Activated gamma-delta T cell (primary cell): ENCODE data around the gene SF3B2.

Source experiments
- DNase-seq: peaks from one replicate; lab custom pipeline; 2025; lab: John Stamatoyannopoulos, UW

The SF3B2 gene

DNA sequence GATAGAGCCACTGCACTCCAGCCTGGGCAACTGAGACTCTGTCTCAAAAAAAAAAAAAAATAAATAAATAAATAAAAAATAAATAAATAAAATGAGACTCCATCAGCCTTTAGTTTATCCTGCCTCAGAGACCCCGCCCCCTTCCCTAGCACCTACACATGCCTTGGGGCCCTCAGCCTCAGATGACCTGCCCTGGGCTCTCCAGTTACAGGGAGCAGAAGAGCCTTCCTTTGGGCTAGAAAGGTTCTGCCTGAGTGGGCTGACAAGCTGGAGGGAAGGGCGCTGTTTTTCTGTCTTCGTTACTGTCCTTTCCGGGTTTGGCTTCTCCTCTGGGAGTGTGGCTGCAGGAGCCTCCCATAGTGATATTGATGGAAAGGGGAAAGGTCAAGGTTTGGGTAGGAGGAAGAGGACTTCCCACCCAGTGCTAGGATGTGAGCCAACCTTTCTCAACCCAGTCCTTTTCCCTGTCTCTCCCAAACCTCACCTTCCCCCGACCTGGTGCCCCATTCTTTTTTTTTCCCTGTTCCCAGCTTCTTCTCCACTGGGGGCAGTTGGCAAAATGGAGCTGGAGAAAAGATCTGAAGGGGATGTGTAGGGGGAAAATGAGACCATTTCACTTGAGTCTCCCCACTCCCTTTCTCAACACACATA lies 1.5 kb upstream of the SF3B2 start:
- DNase-seq: no peak

GRCh38 chr11:66051371-66051765 lies 796 bp upstream of the SF3B2 start:
- DNase-seq: no peak

- DNase-seq: no peak
These were observed 459 bp downstream of the SF3B2 start for GRCh38 chr11:66052664-66052982.

DNA sequence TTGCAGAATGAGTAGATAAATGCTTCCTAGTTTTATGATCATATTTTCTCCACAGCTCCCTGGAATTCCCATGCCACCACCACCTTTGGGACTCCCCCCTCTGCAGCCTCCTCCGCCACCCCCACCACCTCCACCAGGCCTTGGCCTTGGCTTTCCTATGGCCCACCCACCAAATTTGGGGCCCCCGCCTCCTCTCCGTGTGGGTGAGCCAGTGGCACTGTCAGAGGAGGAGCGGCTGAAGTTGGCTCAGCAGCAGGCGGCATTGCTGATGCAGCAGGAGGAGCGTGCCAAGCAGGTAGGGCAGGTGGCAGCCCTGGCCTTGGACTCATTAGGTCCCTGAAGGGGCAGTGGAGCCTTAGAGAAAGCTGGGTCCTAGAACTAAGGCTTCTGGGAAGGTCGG lies 2.9 kb downstream of the SF3B2 start:
- DNase-seq: no peak

DNA sequence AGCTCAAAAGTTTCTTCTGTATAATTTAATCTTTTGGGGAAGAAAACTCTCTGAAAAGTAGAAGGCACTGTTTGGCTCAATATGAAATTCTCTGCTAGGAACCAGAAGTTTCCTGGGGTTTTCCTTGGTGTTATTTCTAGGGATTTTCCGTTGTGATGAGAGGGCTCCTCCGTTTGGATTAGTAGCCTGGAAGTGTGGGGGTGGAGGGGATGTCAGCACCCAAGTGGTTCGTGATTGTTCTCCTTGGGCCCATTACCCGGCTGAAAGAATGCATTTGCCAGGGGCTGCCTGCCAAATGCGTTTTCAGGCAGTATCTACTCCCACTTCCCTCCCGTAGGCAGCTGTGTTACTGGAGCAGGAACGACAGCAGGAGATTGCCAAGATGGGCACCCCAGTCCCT lies 4.3 kb downstream of the SF3B2 start:
- DNase-seq: no peak

DNA sequence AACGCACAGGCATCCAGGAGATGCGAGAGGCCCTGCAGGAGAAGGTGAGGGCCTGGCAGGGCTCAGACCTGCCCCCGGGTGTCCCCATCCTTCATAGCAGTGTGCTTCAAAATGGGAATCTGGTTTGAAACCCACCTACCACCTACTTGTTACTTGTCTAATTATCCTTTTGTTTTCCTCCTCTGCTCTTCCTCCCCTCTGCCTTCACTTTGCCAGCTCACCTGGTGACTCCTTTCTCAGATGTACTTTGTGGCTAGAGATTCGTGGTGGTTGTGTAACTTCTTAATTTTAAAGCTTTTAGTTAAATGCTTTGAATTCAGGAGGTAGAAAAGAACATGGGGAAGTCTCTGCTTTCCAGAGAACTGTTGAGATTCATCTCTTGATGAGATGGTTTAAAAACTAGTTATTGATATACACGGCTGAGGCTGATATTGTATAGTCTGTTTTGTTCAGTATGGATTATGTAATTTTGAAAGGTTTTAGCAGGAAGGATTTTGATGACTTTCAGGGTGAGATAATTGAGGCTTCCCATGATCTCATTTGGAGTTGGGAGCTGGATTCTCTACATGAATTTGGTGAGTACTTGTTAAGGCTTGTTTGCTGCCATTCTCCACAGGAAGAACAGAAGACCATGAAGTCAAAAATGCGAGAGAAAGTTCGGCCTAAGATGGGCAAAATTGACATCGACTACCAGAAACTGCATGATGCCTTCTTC lies 8.0 kb downstream of the SF3B2 start:
- DNase-seq: no peak

DNA sequence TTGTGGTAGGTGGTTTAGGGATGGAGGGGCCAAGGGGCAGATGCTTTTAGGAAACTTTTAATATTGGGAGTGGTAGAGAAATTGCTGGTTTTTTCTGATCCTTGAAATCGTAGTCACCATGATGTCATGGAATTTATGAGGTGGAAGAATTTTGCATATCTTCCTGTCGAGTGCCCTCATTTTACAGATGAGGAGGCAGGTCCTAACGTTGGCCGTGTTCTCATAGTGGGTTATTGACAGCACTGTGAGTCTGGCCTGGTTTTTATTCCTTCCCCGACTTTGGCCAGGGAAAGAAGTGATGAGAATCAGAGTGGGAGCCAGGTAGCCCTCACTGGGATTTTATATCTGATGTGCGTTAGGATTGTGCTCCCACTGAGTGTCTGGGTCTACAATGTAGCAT lies 9.1 kb downstream of the SF3B2 start:
- no peak for DNase-seq

GRCh38 chr11:66062408-66062807 lies 10.2 kb downstream of the SF3B2 start:
- no peak for DNase-seq

- DNase-seq: no peak
These were observed 11.7 kb downstream of the SF3B2 start for GRCh38 chr11:66063900-66064299.

- DNase-seq: no peak
These were observed 12.4 kb downstream of the SF3B2 start for GRCh38 chr11:66064571-66064970.

DNA sequence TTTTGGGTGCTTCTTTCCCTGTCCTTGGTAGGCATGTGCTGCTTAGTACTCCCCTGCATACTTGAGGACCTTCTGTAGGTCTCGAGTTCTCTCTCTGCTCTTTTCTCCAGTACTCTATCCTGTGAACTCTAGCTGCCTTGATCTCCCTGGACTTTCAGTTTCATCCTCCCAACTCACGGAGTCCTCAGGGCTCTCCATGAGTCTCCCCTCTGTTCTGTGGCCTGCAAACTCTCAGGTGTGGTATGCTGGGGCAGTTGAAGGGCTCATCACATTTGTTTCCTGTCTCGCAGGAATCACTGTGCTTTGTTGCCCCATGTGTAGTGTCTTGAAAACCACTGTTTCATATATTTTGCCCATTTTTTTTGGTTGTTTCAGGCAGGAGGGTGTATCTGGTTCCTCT lies 14.6 kb downstream of the SF3B2 start:
- no peak for DNase-seq

GRCh38 chr11:66067640-66068039 lies 15.5 kb downstream of the SF3B2 start:
- DNase-seq: no peak

- DNase-seq: no peak
These were observed 16.1 kb downstream of the SF3B2 start for GRCh38 chr11:66068154-66068821.

DNA sequence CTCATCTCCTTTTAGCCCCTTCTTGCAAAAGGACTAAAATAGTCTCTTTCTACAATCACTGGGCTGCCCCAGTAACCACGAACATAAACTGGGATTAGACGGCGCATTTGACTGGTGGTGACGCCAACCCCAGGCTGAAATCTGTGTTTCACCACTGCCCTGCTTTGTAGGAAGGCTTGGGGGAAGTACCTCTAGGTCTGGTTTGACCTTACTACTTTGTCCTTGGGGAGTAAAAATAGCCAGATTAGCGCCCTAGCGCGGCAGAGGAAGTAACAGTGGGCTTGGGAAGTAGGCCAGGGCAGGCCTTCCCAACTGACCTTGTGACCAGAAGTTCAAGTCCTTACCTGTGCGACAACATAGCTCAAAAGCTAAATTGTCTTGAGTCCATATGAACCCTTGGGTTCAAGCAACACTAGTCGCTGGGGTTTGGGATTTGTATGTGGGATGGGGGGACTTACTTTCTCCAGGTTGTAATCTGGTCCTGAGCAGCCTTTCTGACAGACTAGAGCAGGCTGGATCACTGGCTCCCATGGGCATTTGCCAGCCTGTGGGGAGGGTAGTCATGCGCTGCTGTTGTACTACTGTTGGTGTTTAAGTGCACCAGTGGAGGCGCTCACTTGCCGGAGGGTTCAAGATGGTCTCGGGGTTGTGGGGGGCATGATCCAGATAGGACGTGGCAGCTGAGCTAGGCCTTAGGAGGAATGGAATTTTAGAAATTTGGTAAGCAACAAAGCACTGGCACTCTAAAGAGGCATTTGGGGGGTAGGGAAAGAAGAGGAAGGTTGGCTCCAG lies 17.0 kb downstream of the SF3B2 start:
- DNase-seq: no peak

- peak; percentile 82 for DNase-seq
These were observed 17.8 kb downstream of the SF3B2 start, which contains the start of gene PACS1 for GRCh38 chr11:66069715-66070603. TSS of gene PACS1 (plus strand) at chr11:66070272. CDS start at chr11:66070487, 215 bp downstream.

DNA sequence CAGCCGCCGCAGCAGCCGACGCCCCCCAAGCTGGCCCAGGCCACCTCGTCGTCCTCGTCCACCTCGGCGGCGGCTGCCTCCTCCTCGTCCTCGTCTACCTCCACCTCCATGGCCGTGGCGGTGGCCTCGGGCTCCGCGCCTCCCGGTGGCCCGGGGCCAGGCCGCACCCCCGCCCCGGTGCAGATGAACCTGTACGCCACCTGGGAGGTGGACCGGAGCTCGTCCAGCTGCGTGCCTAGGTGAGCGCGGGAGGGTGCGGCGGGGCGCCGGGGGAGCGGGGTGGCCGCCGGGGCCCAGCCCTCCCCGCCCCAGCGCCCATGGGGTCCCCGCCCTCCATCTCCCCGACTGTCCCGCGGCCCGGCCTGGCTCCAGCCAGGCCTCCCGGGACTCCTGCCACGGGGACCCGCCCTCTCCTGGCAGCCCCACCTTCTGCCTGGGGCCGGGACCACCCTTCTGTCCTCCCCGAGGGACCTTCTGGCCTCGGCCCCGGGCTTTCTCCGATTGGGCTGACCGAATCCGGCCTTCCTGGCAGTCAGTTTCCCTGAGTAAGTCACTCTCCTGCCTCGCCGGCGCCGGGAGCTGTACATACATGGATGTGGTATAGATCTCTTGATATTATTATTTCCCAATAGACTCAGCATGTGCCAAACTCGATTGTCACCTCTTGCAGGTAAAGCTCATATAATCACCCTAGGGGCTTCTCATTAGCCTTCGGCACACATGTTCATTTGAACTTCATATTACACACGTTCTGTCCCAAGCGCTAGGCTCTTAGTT lies 18.6 kb downstream of the SF3B2 start:
- no peak for DNase-seq

DNA sequence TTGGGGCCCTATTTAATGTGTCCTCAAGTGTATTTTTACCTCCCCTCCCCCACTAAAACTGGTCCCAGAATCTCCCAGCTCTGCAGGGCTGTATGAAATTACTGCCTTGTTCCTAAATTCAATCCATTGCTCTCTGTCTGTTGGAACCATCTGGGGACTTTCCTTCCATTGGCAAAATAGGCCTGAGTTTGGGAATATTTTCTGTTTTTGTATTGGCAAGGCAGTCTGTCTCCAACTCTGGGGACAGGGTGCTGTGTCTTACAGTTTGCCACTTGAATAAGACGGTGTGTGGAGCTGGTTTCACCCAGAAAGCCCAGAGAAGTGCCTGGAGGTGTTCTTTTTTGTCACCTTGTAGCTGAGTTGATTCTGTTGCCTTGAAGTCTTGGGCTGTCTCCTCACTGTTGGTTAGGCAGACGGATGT lies 19.2 kb downstream of the SF3B2 start:
- no peak for DNase-seq

DNA sequence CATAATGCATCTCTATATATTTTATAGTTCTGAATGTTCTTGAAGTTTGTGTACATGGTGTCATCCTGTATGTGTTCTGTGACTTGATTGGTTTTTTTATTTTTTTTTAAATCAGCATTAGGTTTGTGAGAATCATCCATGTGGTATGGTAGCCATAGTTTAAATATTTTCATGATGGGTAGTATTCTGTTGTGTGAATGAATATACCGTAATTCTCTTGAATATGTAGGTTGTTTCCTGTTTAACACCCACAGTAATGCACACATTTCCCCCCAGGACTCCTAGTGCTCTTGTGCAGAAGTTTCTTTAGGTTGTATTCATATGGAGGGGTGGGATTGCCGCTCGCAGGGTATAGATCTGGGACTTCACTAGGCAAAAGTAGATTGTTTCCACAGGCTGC lies 19.9 kb downstream of the SF3B2 start:
- DNase-seq: no peak

DNA sequence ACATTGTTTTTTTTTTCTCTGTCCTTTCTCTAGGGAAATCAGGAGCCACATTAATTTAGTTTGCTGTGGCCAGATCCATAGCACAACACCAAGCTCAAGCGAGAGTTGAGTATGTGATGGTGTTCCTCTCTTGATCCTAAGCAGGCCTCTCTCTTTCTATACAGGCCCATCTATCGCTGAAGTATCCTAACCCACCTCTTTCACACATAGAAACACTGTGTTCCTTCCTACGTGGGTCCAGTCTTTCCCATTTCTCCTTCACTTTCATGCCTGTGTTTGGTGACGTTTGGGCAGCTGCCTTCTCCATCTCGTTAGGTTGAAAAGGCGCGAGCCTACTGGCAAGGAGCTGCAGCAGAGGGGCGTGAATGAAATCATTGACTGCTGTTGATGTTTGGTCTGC lies 20.4 kb downstream of the SF3B2 start:
- no peak for DNase-seq

- no peak for DNase-seq
These were observed 21.5 kb downstream of the SF3B2 start for GRCh38 chr11:66073669-66074068.

DNA sequence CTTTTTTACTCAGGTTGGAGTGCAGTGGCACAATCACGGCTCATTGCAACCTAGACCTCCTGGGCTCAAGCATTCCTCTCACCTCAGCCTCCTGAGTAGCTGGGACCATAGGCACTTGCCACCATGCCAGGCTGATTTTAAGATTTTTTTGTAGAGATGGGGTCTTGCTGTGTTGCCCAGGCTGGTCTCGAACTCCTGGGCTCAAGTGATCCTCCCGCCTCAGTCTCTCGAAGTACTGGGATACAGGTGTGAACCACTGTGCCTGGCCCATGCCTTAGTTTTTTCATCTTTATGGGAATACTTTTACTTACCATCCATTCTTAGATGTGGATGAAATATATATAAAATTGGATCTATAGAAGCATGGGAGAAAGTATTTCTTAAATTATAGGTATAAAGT lies 23.1 kb downstream of the SF3B2 start:
- no peak for DNase-seq
